ENCODE results near the gene TPP2. TPM values are rescaled to one million over a fixed set of nuclear protein-coding genes. Genes with fewer than 3 reads are reported as not detected.

TPP2 gene
- polyA plus RNA-seq, 1 donor from 2014 or later, result 45.4 TPM

DNA sequence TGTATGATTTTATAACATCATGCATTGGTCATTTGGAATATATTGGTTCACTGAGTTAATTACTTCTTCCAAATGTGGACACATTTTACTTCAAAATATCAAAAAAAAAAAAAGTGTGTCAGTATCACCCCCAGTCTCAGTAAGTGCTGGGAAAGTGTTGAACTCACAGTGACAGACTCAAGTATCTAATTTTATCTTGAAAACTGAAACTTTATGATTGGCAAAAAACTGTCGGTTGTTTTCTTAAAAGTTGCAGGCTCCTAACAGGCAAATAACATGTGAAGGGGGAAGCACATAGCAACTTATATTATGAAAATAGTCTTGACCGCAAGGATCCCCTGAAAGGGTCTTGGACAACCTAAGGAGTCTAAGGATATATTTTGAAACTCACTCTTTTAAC lies 33.5 kb upstream of the TPP2 start:
- H3K4me2 ChIP-seq (ENCODE audit: low read length), result no peak overlapping the region
- no peak overlapping the region for H3K4me3 ChIP-seq (ENCODE audit: low read length)
- H3F3A ChIP-seq (ENCODE audit: insufficient read depth, low read length, poor library complexity, severe bottlenecking), result no peaks in the 10 kb centered on the region
- H3K27me3 ChIP-seq (ENCODE audit: insufficient read depth, low read depth, low read length), result no peaks in the 10 kb centered on the region
- no peaks in the 10 kb centered on the region for H3K36me3 ChIP-seq (ENCODE audit: insufficient read depth, low read length)
- no peak overlapping the region for H3K9ac ChIP-seq (ENCODE audit: low read length)
- no peaks in the 10 kb centered on the region for H3K79me2 ChIP-seq (replicated peaks; ENCODE audit: insufficient read depth, low read length)
- H4K20me1 ChIP-seq (ENCODE audit: insufficient read depth), result no peaks in the 10 kb centered on the region
- no peak overlapping the region for H2AFZ ChIP-seq (ENCODE audit: low read depth, low read length)
- no peak overlapping the region for H3K27ac ChIP-seq (ENCODE audit: low read length)
- TF ChIP-seq, protein P1, sequence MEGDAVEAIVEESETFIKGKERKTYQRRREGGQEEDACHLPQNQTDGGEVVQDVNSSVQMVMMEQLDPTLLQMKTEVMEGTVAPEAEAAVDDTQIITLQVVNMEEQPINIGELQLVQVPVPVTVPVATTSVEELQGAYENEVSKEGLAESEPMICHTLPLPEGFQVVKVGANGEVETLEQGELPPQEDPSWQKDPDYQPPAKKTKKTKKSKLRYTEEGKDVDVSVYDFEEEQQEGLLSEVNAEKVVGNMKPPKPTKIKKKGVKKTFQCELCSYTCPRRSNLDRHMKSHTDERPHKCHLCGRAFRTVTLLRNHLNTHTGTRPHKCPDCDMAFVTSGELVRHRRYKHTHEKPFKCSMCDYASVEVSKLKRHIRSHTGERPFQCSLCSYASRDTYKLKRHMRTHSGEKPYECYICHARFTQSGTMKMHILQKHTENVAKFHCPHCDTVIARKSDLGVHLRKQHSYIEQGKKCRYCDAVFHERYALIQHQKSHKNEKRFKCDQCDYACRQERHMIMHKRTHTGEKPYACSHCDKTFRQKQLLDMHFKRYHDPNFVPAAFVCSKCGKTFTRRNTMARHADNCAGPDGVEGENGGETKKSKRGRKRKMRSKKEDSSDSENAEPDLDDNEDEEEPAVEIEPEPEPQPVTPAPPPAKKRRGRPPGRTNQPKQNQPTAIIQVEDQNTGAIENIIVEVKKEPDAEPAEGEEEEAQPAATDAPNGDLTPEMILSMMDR (IDR thresholded peaks at IDR 0.05; ENCODE audit: poor library complexity, severe bottlenecking), result no peak
- TF ChIP-seq TAF1 (IDR thresholded peaks at IDR 0.05; ENCODE audit: low read depth) (no peak), MXI1 (conservative IDR thresholded peaks at IDR 0.05; ENCODE audit: poor library complexity, severe bottlenecking) (no peak), EZH2 (IDR thresholded peaks at IDR 0.05; ENCODE audit: borderline replicate concordance, insufficient read depth, low read length, poor library complexity, severe bottlenecking) (no peak), POLR2AphosphoS5 (IDR thresholded peaks at IDR 0.05) (no peak), RAD21 (conservative IDR thresholded peaks at IDR 0.05) (no peak), SMC3 (conservative IDR thresholded peaks at IDR 0.05; ENCODE audit: poor library complexity) (no peak), EP300 (conservative IDR thresholded peaks at IDR 0.05; ENCODE audit: poor library complexity, severe bottlenecking) (no peak)
- TF ChIP-seq, protein P2, sequence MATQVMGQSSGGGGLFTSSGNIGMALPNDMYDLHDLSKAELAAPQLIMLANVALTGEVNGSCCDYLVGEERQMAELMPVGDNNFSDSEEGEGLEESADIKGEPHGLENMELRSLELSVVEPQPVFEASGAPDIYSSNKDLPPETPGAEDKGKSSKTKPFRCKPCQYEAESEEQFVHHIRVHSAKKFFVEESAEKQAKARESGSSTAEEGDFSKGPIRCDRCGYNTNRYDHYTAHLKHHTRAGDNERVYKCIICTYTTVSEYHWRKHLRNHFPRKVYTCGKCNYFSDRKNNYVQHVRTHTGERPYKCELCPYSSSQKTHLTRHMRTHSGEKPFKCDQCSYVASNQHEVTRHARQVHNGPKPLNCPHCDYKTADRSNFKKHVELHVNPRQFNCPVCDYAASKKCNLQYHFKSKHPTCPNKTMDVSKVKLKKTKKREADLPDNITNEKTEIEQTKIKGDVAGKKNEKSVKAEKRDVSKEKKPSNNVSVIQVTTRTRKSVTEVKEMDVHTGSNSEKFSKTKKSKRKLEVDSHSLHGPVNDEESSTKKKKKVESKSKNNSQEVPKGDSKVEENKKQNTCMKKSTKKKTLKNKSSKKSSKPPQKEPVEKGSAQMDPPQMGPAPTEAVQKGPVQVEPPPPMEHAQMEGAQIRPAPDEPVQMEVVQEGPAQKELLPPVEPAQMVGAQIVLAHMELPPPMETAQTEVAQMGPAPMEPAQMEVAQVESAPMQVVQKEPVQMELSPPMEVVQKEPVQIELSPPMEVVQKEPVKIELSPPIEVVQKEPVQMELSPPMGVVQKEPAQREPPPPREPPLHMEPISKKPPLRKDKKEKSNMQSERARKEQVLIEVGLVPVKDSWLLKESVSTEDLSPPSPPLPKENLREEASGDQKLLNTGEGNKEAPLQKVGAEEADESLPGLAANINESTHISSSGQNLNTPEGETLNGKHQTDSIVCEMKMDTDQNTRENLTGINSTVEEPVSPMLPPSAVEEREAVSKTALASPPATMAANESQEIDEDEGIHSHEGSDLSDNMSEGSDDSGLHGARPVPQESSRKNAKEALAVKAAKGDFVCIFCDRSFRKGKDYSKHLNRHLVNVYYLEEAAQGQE (IDR thresholded peaks at IDR 0.05; ENCODE audit: borderline replicate concordance), result no peak
- H3K9me3 ChIP-seq (ENCODE audit: low read length), result no peaks in the 10 kb centered on the region
- no peaks in the 10 kb centered on the region for H3K9me2 ChIP-seq (ENCODE audit: insufficient read depth, low read length)

DNA sequence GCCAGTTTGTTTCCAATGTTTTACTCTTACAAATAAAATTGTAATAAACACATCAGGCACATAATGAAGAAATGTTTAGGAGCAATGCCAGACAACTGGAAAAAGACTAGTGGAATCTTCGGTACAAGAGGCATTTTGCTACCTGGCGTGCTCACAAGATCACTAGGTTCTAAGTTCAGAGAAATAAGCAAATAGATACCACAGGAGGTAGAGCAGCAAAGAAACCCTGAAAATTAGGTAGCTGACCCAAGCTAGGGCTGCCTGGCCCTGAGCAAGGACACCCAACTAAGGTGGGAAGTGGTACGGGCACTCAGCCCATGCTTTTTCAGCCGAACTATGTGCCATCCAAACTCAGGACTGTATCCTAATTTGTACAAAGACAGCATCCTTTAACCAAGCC lies 32.2 kb upstream of the TPP2 start:
- no peaks in the 10 kb centered on the region for H3K79me2 ChIP-seq (replicated peaks; ENCODE audit: insufficient read depth, low read length)

More for the DNA sequence above, 32.2 kb upstream of the TPP2 start:
- H3K9me3 ChIP-seq (ENCODE audit: low read length), result no peaks in the 10 kb centered on the region
- no peaks in the 10 kb centered on the region for H3F3A ChIP-seq (ENCODE audit: insufficient read depth, low read length, poor library complexity, severe bottlenecking)
- H3K27me3 ChIP-seq (ENCODE audit: insufficient read depth, low read depth, low read length), result no peaks in the 10 kb centered on the region
- H2AFZ ChIP-seq (ENCODE audit: low read depth, low read length), result no peak overlapping the region
- H3K9ac ChIP-seq (ENCODE audit: low read length), result no peak overlapping the region
- H3K36me3 ChIP-seq (ENCODE audit: insufficient read depth, low read length), result no peaks in the 10 kb centered on the region
- H4K20me1 ChIP-seq (ENCODE audit: insufficient read depth), result no peaks in the 10 kb centered on the region
- no peak overlapping the region for H3K27ac ChIP-seq (ENCODE audit: low read length)
- no peaks in the 10 kb centered on the region for H3K9me2 ChIP-seq (ENCODE audit: insufficient read depth, low read length)
- no peak for TF ChIP-seq TAF1 (IDR thresholded peaks at IDR 0.05; ENCODE audit: low read depth)
- no peak for TF ChIP-seq EP300 (conservative IDR thresholded peaks at IDR 0.05; ENCODE audit: poor library complexity, severe bottlenecking)
- no peak for TF ChIP-seq RAD21 (conservative IDR thresholded peaks at IDR 0.05)
- TF ChIP-seq SMC3 (conservative IDR thresholded peaks at IDR 0.05; ENCODE audit: poor library complexity), result no peak
- TF ChIP-seq, protein P2 (IDR thresholded peaks at IDR 0.05; ENCODE audit: borderline replicate concordance), result no peak
- no peak for TF ChIP-seq EZH2 (IDR thresholded peaks at IDR 0.05; ENCODE audit: borderline replicate concordance, insufficient read depth, low read length, poor library complexity, severe bottlenecking)
- no peak for TF ChIP-seq POLR2AphosphoS5 (IDR thresholded peaks at IDR 0.05)
- H3K4me2 ChIP-seq (ENCODE audit: low read length), result no peak overlapping the region
- H3K4me3 ChIP-seq (ENCODE audit: low read length), result no peak overlapping the region

Data from neural cell (in vitro differentiated cells).